WTC11 (cell line): ENCODE data around the gene TRIM69. TPM values are rescaled to one million over a fixed set of nuclear protein-coding genes. Genes with fewer than 3 reads are reported as not detected.

ENCODE experiments used
- ATAC-seq: fragments of 200-7000 bp; cut with Tn5 transposase; 2 replicates; pipeline ENCODE4 v1.10.0; 2021; ENCODE audit warnings: mild to moderate bottlenecking, moderate library complexity
- CTCF ChIA-PET: fragments of 300-600 bp; sonication (Branson Sonifier 250); formaldehyde crosslinking; loops from one replicate; lab custom pipeline; 2021; ENCODE audit warnings: antibody characterized with exemption; lab: Charles Lee
- POLR2A ChIA-PET: fragments of 350-600 bp; sonication (Branson Sonifier 250); formaldehyde crosslinking; loops from one replicate; lab custom pipeline; 2021; ENCODE audit warnings: antibody characterized with exemption; lab: Charles Lee
- DNase-seq: peaks from one replicate; pipeline ENCODE4 v3.0.0; 2021; ENCODE audit warnings: low spot score
- H3K27ac Mint-ChIP-seq: 2 replicates; pipeline ENCODE4 v1.8.0; 2021; ENCODE audit warnings: mixed read lengths
- H3K27me3 Mint-ChIP-seq: 2 replicates; pipeline ENCODE4 v1.8.0; 2021; ENCODE audit warnings: low read depth, mild to moderate bottlenecking, moderate library complexity, mixed read lengths
- H3K36me3 Mint-ChIP-seq: 2 replicates; pipeline ENCODE4 v1.8.0; 2021; ENCODE audit warnings: mixed read lengths
- H3K4me1 Mint-ChIP-seq: 2 replicates; pipeline ENCODE4 v1.8.0; 2022; ENCODE audit warnings: mixed read lengths
- H3K4me3 Mint-ChIP-seq: 2 replicates; pipeline ENCODE4 v1.8.0; 2021; ENCODE audit warnings: mild to moderate bottlenecking, moderate library complexity, mixed read lengths
- H3K9me3 Mint-ChIP-seq: 2 replicates; pipeline ENCODE4 v1.8.0; 2021; ENCODE audit warnings: mixed read lengths
- FOXK1 ChIP-seq: sonication (generic); formaldehyde crosslinking; IDR thresholded peaks from 2 replicates; pipeline ENCODE4 v1.8.0; 2022; ENCODE audit warnings: mild to moderate bottlenecking, moderate library complexity, missing genetic modification reagents
- FOXP1 ChIP-seq: sonication (generic); formaldehyde crosslinking; IDR thresholded peaks from 2 replicates; pipeline ENCODE4 v1.8.0; 2022; ENCODE audit warnings: missing genetic modification reagents, mild to moderate bottlenecking, moderate library complexity, borderline replicate concordance
- JAZF1 ChIP-seq: fragments of 250-450 bp; sonication (Bioruptor Pico); IDR thresholded peaks from 2 replicates; pipeline ENCODE4 v1.9.0; 2021; ENCODE audit warnings: moderate library complexity, mild to moderate bottlenecking, inconsistent platforms
- MAX ChIP-seq: sonication (generic); formaldehyde crosslinking; IDR thresholded peaks from 2 replicates; pipeline ENCODE4 v1.8.0; 2022; ENCODE audit warnings: mild to moderate bottlenecking, missing genetic modification reagents
- MXD4 ChIP-seq: fragments of 250-450 bp; sonication (Bioruptor Pico); IDR thresholded peaks from 2 replicates; pipeline ENCODE4 v1.8.0; 2021; ENCODE audit warnings: mild to moderate bottlenecking, moderate library complexity, borderline replicate concordance
- NR1H2 ChIP-seq: sonication (generic); formaldehyde crosslinking; IDR thresholded peaks from 2 replicates; pipeline ENCODE4 v1.9.0; 2021; ENCODE audit warnings: mild to moderate bottlenecking, moderate library complexity, missing genetic modification reagents
- NR2C2 ChIP-seq: sonication (generic); formaldehyde crosslinking; IDR thresholded peaks from 2 replicates; pipeline ENCODE4 v1.8.0; 2022; ENCODE audit warnings: mild to moderate bottlenecking, missing genetic modification reagents
- TCF7 ChIP-seq: sonication (generic); formaldehyde crosslinking; IDR thresholded peaks from 2 replicates; pipeline ENCODE4 v1.8.0; 2022; ENCODE audit warnings: mild to moderate bottlenecking, low read depth, missing genetic modification reagents, moderate library complexity
- ZNF263 ChIP-seq: sonication (generic); formaldehyde crosslinking; IDR thresholded peaks from 2 replicates; pipeline ENCODE4 v1.8.1; 2022; ENCODE audit warnings: low read depth, mild to moderate bottlenecking, moderate library complexity, missing genetic modification reagents
- total RNA-seq: library from RNA; stranded (reverse); gene quantifications from 3 replicates; pipeline ENCODE4 v1.2.3, GENCODE V29; 2021
- TF ChIP-seq, protein P1 (sequence below): sonication (generic); formaldehyde crosslinking; IDR thresholded peaks from 2 replicates; pipeline ENCODE4 v1.8.1; 2022; ENCODE audit warnings: missing genetic modification reagents, borderline replicate concordance
- TF ChIP-seq, protein P2 (sequence below): sonication (generic); formaldehyde crosslinking; IDR thresholded peaks from 2 replicates; pipeline ENCODE4 v1.8.0; 2022; ENCODE audit warnings: mild to moderate bottlenecking, missing genetic modification reagents
- TF ChIP-seq, protein P3 (sequence below): fragments of 250-450 bp; sonication (Bioruptor Pico); IDR thresholded peaks from 2 replicates; pipeline ENCODE4 v1.9.0; 2021; ENCODE audit warnings: mild to moderate bottlenecking, borderline replicate concordance
- TF ChIP-seq, protein P4 (sequence below): sonication (generic); formaldehyde crosslinking; IDR thresholded peaks from 2 replicates; pipeline ENCODE4 v1.8.0; 2022; ENCODE audit warnings: mild to moderate bottlenecking, missing genetic modification reagents
- TF ChIP-seq, protein P5 (sequence below): sonication (generic); formaldehyde crosslinking; IDR thresholded peaks from 2 replicates; pipeline ENCODE4 v1.8.1; 2023; ENCODE audit warnings: mild to moderate bottlenecking, missing genetic modification reagents, borderline replicate concordance

The TRIM69 gene
- total RNA-seq, 1 experiment from 2014 or later: 10.4 TPM

GRCh38 chr15:44705986-44706385 lies 30.3 kb upstream of the TRIM69 start:
- POLR2A ChIA-PET: no interaction called here
- TF ChIP-seq, protein P1, sequence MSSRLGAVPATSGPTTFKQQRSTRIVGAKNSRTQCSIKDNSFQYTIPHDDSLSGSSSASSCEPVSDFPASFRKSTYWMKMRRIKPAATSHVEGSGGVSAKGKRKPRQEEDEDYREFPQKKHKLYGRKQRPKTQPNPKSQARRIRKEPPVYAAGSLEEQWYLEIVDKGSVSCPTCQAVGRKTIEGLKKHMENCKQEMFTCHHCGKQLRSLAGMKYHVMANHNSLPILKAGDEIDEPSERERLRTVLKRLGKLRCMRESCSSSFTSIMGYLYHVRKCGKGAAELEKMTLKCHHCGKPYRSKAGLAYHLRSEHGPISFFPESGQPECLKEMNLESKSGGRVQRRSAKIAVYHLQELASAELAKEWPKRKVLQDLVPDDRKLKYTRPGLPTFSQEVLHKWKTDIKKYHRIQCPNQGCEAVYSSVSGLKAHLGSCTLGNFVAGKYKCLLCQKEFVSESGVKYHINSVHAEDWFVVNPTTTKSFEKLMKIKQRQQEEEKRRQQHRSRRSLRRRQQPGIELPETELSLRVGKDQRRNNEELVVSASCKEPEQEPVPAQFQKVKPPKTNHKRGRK (CRISPR knock-in tag): no peak
- TF ChIP-seq ZNF263 (CRISPR knock-in tag) (no peak), FOXK1 (no peak), NR1H2 (CRISPR knock-in tag) (no peak), MAX (no peak), TCF7 (CRISPR knock-in tag) (no peak), NR2C2 (no peak), JAZF1 (CRISPR knock-in tag) (no peak), FOXP1 (no peak), MXD4 (CRISPR knock-in tag) (no peak)
- TF ChIP-seq, protein P2, sequence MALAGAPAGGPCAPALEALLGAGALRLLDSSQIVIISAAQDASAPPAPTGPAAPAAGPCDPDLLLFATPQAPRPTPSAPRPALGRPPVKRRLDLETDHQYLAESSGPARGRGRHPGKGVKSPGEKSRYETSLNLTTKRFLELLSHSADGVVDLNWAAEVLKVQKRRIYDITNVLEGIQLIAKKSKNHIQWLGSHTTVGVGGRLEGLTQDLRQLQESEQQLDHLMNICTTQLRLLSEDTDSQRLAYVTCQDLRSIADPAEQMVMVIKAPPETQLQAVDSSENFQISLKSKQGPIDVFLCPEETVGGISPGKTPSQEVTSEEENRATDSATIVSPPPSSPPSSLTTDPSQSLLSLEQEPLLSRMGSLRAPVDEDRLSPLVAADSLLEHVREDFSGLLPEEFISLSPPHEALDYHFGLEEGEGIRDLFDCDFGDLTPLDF (CRISPR knock-in tag): no peak
- TF ChIP-seq, protein P3, sequence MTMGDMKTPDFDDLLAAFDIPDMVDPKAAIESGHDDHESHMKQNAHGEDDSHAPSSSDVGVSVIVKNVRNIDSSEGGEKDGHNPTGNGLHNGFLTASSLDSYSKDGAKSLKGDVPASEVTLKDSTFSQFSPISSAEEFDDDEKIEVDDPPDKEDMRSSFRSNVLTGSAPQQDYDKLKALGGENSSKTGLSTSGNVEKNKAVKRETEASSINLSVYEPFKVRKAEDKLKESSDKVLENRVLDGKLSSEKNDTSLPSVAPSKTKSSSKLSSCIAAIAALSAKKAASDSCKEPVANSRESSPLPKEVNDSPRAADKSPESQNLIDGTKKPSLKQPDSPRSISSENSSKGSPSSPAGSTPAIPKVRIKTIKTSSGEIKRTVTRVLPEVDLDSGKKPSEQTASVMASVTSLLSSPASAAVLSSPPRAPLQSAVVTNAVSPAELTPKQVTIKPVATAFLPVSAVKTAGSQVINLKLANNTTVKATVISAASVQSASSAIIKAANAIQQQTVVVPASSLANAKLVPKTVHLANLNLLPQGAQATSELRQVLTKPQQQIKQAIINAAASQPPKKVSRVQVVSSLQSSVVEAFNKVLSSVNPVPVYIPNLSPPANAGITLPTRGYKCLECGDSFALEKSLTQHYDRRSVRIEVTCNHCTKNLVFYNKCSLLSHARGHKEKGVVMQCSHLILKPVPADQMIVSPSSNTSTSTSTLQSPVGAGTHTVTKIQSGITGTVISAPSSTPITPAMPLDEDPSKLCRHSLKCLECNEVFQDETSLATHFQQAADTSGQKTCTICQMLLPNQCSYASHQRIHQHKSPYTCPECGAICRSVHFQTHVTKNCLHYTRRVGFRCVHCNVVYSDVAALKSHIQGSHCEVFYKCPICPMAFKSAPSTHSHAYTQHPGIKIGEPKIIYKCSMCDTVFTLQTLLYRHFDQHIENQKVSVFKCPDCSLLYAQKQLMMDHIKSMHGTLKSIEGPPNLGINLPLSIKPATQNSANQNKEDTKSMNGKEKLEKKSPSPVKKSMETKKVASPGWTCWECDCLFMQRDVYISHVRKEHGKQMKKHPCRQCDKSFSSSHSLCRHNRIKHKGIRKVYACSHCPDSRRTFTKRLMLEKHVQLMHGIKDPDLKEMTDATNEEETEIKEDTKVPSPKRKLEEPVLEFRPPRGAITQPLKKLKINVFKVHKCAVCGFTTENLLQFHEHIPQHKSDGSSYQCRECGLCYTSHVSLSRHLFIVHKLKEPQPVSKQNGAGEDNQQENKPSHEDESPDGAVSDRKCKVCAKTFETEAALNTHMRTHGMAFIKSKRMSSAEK (CRISPR knock-in tag): no peak
- TF ChIP-seq, protein P4, sequence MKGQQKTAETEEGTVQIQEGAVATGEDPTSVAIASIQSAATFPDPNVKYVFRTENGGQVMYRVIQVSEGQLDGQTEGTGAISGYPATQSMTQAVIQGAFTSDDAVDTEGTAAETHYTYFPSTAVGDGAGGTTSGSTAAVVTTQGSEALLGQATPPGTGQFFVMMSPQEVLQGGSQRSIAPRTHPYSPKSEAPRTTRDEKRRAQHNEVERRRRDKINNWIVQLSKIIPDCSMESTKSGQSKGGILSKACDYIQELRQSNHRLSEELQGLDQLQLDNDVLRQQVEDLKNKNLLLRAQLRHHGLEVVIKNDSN (CRISPR knock-in tag): no peak
- TF ChIP-seq, protein P5, sequence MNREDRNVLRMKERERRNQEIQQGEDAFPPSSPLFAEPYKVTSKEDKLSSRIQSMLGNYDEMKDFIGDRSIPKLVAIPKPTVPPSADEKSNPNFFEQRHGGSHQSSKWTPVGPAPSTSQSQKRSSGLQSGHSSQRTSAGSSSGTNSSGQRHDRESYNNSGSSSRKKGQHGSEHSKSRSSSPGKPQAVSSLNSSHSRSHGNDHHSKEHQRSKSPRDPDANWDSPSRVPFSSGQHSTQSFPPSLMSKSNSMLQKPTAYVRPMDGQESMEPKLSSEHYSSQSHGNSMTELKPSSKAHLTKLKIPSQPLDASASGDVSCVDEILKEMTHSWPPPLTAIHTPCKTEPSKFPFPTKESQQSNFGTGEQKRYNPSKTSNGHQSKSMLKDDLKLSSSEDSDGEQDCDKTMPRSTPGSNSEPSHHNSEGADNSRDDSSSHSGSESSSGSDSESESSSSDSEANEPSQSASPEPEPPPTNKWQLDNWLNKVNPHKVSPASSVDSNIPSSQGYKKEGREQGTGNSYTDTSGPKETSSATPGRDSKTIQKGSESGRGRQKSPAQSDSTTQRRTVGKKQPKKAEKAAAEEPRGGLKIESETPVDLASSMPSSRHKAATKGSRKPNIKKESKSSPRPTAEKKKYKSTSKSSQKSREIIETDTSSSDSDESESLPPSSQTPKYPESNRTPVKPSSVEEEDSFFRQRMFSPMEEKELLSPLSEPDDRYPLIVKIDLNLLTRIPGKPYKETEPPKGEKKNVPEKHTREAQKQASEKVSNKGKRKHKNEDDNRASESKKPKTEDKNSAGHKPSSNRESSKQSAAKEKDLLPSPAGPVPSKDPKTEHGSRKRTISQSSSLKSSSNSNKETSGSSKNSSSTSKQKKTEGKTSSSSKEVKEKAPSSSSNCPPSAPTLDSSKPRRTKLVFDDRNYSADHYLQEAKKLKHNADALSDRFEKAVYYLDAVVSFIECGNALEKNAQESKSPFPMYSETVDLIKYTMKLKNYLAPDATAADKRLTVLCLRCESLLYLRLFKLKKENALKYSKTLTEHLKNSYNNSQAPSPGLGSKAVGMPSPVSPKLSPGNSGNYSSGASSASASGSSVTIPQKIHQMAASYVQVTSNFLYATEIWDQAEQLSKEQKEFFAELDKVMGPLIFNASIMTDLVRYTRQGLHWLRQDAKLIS (CRISPR knock-in tag): no peak
- TF ChIP-seq, all 79 proteins: peak for 0
- H3K9me3 Mint-ChIP-seq: peaks cover 32% of the 10 kb centered on the region
- H3K4me1 Mint-ChIP-seq: no peaks in the 10 kb centered on the region
- DNase-seq (no peak), ATAC-seq (no peak)
- H3K36me3 Mint-ChIP-seq: peaks cover 3% of the 10 kb centered on the region; the same call in 1 of the 2 replicates
- H3K4me3 Mint-ChIP-seq: no peak overlapping the region
- H3K27me3 Mint-ChIP-seq: peaks cover 6% of the 10 kb centered on the region; the same call in 1 of the 2 replicates
- CTCF ChIA-PET: no interaction called here
- no peak overlapping the region for H3K27ac Mint-ChIP-seq
